ENCODE measurements around the gene APOL3.
A peak's percentile ranks its signal among the peaks of the same experiment; 100 is the strongest.
"Not testable (repeated sequence)": the region's sequence is repeated elsewhere in the genome, so short reads cannot be mapped to it uniquely, and the experiment has no call there.

APOL3 gene

DNA sequence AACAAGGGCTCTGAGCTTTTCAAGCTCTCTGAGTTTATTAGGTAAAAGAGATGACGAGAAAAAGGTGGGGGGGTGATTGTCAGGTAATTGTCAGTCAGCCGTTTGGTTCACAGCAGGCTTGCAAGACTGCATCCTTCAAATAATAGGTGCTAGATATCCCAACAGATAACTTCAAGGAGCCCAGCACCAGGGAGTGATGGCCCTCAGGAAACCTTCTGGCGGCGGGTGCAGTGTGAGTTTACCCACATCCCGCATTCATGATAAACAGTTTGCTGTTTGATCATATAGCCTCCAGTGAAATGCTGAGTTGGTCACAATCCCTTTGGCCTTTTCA lies 1.2 kb upstream of the APOL3 start:
- DNase-seq = not testable (repeated sequence)

DNA sequence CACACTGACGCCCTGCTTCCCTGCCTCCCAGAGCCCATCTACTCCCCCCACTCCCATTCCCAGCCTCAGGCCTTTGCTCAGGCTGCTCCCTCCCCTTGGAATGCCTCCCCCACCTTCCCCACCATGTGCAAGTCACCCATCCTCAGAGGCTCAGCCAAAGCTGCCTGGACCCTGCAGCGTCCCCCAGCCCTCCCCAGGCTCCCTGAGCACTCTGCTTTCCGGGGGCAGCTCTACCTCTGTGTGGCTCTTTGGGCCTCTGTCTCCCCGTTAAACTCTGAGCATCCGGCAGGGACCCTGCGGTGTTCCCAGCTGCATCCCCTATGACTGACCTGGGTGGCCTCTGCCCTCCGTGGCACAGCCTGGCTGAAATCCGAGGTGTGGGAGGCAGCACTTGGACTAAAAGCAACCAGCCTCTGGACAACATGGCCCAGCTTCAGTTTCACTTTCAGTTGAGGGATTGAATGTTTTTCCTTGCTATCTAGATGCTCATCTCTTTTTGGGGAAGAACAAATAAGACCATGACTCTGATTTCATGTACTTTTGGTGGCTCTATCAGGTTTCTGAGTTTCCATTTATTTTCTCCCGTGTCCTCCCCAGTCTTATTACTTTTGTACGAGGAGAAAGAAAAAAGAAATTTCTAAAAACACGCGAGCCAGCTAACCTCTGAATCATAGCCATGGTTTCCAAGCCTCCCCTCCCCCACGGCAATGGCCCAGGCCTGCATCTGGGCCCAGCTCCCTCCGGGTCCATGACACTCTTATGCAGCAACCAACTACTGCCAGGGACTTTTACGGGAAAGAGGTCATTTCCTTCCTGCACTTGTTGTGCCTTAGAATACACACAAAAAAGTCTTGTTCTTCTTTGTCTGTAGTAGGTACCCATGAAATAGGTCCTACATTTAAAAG lies 3.8 kb downstream of the APOL3 start:
- peak in 45 of 51 donors; percentile 13 to 84 (median 61) for DNase-seq

- no peak for DNase-seq
Measured at GRCh38 chr22:36156119-36156514, 4.4 kb downstream of the APOL3 start.

- peak in 24 of 51 donors; percentile 8 to 67 (median 24) for DNase-seq
Measured at GRCh38 chr22:36155702-36156101, 4.9 kb downstream of the APOL3 start.

DNA sequence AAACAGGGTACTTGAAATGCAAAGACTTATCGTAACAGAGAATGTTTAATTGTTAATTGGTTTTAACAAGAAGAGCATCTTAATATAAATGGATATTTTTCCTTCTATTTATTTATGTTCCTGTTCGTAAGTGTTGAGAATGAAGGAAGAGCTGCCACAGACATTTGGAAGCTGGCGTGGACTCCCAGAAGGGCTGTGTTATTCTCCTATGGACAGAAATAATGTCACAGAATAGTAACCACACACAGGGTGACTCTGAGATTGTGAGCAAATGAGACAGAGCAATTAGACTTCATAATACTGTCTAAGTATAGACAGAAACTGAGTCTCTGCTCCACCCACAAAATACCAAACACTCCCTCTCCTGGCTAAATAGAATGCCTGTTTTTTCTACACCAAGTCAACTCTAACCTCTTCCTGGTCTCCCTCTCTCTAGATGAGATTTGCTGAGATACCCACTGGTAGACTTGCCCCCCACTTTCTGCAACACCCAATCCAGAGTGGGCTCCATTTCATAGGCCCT lies 6.1 kb downstream of the APOL3 start:
- DNase-seq = no peak

- no peak for DNase-seq
Measured at GRCh38 chr22:36153501-36154422, 6.8 kb downstream of the APOL3 start.

DNA sequence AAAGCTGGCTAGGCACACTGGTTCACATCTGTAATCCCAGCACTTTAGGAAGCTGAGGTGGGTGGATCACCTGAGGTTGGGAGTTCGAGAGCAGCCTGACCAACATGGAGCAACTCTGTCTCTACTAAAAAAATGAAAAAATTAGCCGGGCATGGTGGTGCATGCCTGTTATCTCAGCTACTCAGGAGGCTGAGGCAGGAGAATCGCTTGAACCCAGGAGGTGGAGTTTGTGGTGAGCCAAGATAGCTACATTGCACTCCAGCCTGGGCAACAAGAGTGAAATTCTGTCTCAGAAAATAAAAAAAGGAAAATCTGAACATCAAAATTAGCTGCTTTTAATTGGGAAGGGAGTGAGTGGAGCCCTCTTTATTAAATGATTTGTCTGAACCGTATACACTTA lies 7.7 kb downstream of the APOL3 start:
- DNase-seq = not testable (repeated sequence)

DNA sequence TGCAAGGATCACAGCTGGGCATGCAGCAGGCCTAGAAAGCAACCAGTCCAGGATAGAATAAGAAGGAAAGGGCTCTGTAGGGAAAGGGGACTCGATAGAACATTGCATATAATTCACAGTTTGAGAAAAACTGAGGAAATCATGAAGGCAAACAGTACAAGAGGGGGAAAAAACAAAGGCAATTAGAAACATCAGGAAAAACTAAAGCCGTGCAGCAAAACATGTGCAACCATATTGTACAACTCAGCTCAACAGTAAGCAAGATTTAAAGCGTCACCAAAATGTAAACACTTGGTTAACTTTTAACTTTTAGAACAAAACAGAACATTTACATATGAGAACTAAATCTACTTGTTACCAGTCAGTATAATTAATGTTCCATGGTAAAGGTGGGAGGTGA lies 8.5 kb downstream of the APOL3 start:
- no peak for DNase-seq

- no peak for DNase-seq
Measured at GRCh38 chr22:36151006-36151595, 9.5 kb downstream of the APOL3 start.

DNA sequence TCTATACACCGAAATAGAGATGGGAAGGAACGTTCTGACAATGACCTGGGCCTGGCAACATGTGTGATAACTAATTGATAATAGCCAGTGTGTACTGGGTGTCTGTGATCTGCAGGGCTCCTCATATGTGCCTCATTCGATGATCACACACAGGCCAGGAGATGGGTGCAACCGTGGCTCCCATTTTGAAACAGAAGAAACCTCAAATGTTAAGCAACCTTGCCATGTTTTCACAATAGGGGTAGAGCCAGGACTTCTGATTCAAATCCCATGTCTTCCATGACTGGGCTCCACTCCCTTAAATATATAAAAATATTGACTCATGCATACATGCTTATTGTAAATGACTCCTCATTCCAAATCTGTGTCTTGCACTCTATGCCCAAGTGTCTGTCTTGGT lies 11.1 kb downstream of the APOL3 start:
- DNase-seq = no peak

DNA sequence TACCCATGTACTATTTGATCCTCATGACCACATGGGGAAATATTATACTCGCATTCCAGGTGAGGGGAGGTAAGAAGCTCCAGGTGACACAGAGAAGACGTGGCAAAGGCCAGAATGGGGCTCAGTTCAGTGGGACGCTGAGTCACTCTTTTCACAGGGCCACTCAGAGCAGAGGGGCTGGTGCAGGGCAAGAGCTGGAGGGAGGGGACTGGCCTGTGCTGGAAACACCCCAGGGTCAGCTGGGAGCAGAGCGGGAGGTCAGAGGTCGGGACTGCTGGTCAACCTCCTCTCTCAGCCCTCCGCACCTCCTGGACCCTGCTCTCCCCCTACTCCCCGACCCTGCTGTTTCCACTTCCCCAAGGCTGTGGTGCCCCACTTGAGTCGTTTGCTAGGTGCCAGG lies 12.1 kb downstream of the APOL3 start:
- DNase-seq = no peak

DNA sequence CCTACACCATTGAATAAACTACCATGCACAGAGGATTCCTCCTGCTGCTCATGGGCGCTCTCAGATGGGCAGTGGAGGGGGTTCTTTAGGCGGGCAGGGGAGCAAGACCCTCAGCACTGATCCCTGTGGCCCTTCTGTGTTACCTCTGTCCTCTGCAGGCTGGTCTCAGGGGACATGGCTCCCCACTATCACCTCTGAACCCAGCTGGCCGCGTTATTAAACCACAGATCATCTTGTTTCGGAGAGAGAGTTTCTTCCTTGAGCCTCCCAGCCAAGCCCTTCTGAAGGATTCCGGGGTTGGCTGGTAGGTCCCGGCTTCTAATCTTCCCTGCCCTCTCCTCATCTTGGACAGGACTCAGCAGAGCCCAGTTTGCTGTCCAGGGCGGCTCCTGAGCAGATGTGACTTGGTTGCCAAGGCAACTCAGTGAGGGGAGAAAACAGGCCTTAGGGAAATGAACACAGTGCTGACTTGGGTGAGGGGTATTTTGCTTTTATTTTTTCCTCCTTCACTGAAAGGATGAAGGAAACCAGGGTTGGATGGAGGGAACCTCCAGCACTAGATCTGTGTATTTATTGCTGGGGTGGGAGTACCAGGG lies 13.3 kb downstream of the APOL3 start:
- peak in 1 of 51 donors; percentile 11 for DNase-seq

DNA sequence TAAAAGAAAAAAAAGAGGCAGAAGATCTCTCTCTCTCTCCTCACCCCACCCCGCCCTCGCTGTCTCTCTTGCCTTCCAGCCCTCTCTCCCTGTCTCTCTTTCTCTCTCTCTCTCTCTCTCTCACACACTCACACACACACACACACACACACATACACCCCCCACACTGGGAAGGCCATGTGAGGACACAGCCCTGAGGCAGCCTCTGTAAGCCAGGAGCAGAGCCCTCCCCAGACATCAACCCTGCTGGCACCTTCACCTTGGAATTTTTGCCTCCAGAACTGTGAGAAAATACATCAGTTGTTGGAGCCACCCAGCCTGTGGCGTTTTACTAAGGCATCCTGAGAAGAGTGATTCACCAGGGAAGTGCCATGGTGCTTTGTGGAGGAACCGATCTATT lies 14.7 kb downstream of the APOL3 start:
- DNase-seq = peak in 3 of 51 donors; percentile 10 to 36 (median 28)

DNA sequence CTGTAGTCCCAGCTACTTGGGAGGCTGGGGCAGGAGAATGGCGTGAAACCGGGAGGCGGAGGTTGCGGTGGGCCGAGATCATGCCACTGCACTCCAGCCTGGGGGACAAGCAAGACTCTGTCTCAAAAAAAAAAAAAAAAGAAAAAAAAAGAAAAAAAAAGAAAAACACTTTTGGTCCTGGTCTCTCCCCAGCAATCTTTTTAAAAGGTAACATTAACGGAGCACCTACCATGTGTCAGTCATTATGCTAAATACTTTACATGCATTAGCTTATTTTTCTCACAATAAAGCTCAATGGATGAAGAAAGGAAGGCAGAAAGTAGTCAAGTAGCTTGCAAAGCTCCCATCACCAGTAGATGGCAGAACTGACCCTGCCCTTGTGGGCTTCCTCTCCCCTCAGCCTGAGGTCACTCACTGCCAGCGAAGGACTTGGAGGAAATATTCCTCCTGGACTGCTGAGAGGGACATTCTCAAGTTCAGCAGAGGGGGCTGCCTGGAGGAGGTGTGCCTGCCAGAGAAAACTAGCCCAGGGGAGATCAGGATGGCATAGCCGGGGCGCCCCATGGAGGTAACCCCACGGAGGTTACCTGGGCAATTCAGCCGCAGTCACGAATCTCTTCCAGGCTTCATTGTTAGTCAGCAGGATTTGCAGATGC lies 15.5 kb downstream of the APOL3 start:
- peak in 38 of 51 donors; percentile 7 to 68 (median 44) for DNase-seq

- no peak for DNase-seq
Measured at GRCh38 chr22:36143956-36144355, 16.6 kb downstream of the APOL3 start.

- DNase-seq = no peak
Measured at GRCh38 chr22:36143066-36143815, 17.3 kb downstream of the APOL3 start.

- no peak for DNase-seq
Measured at GRCh38 chr22:36141481-36141880, 19.1 kb downstream of the APOL3 start.

GRCh38 chr22:36138709-36139108 lies 21.8 kb downstream of the APOL3 start:
- DNase-seq = not testable (repeated sequence)

DNA sequence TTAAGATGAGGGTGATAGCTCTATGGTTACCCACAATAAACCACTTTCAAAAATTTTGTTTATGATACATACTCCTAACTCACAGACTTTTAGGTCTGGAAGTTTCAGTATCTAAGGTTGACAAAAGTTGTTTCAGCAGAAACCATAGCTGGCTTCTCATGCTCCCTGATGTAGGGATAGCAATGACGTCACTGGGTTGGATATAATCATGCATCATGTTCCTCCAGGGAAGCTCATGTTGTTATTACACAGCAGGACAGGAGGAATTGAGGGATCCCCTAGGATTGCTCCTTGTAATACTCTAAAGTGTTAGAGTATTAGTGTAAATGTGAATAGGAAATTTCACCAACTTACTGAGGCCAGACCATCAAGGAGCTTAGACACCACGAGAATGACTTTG lies 23.6 kb downstream of the APOL3 start:
- DNase-seq = no peak

- DNase-seq = no peak
Measured at GRCh38 chr22:36136475-36136874, 24.1 kb downstream of the APOL3 start.

Data from hypothalamus (tissue), 51 donors.